IMR-90 (cell line): ENCODE measurements around the gene ADGRL4. TPM values are rescaled to one million over a fixed set of nuclear protein-coding genes. Genes with fewer than 3 reads are reported as not detected.

Experiments
- ATAC-seq: fragments of 200-7000 bp; cut with Tn5 transposase; 2 replicates; pipeline ENCODE4 v1.9.1; 2020; ENCODE audit warnings: low read depth, mild to moderate bottlenecking, moderate library complexity
- BruUV-seq: library from RNA; stranded (reverse); fragments of 400-500 nt; replicated peaks from 2 replicates; lab custom pipeline; 2021; lab: Mats Ljungman, UMichigan
- CTCF ChIA-PET: fragments of 300-600 bp; formaldehyde crosslinking; extraction: SDS; loops from one replicate; lab custom pipeline; 2021; ENCODE audit warnings: antibody characterized with exemption; lab: Yijun Ruan, JAX
- POLR2A ChIA-PET: fragments of 300-600 bp; sonication (Branson Sonifier 250); formaldehyde crosslinking; loops from one replicate; lab custom pipeline; 2022; ENCODE audit warnings: antibody characterized with exemption; ENCODE audit not compliant: unreplicated experiment; lab: Charles Lee
- DNase-seq: peaks from one replicate; pipeline ENCODE4 v3.0.0; 2013
- H2AFZ ChIP-seq: replicated peaks from 2 replicates; pipeline ENCODE3; 2013; ENCODE audit warnings: low read length, mild to moderate bottlenecking; ENCODE audit not compliant: poor library complexity
- H2AK5ac ChIP-seq: 2 replicates; pipeline ENCODE4 v1.6.1; 2013; ENCODE audit warnings: low read depth, low read length, inconsistent platforms
- H2AK9ac ChIP-seq: replicated peaks from 2 replicates; pipeline ENCODE3; 2013; ENCODE audit warnings: mild to moderate bottlenecking, low read depth, low read length, moderate library complexity; ENCODE audit not compliant: poor library complexity
- H2BK120ac ChIP-seq: 2 replicates; pipeline ENCODE4 v1.6.1; 2013; ENCODE audit warnings: low read depth, low read length, inconsistent platforms
- H2BK15ac ChIP-seq: 3 replicates; pipeline ENCODE4 v1.6.1; 2013; ENCODE audit warnings: low read depth, low read length, inconsistent platforms
- H2BK20ac ChIP-seq: 2 replicates; pipeline ENCODE4 v1.6.1; 2013; ENCODE audit warnings: low read depth, mild to moderate bottlenecking, inconsistent platforms, low read length, moderate library complexity
- H2BK5ac ChIP-seq: 2 replicates; pipeline ENCODE4 v1.6.1; 2013; ENCODE audit warnings: mild to moderate bottlenecking, low read depth, low read length, inconsistent platforms; ENCODE audit not compliant: poor library complexity, severe bottlenecking
- H3K14ac ChIP-seq: replicated peaks from 2 replicates; pipeline ENCODE4 v1.6.1; 2013; ENCODE audit warnings: low read depth, low read length, inconsistent platforms
- H3K18ac ChIP-seq: 2 replicates; pipeline ENCODE4 v1.6.1; 2013; ENCODE audit warnings: low read depth, low read length, control low read depth
- H3K23ac ChIP-seq: 2 replicates; pipeline ENCODE4 v1.6.1; 2013; ENCODE audit warnings: low read depth, low read length, inconsistent platforms
- H3K27ac ChIP-seq: 2 replicates; pipeline ENCODE4 v1.5.1; 2013; ENCODE audit warnings: mild to moderate bottlenecking, control low read depth, low read length; ENCODE audit not compliant: insufficient read depth
- H3K27me3 ChIP-seq: 2 replicates; pipeline ENCODE4 v1.6.1; 2013; ENCODE audit warnings: low read length; ENCODE audit not compliant: control insufficient read depth, insufficient read depth
- H3K36me3 ChIP-seq: 2 replicates; pipeline ENCODE4 v1.6.1; 2013; ENCODE audit warnings: low read length, mixed read lengths; ENCODE audit not compliant: control insufficient read depth, insufficient read depth
- H3K4ac ChIP-seq: 2 replicates; pipeline ENCODE4 v1.6.1; 2013; ENCODE audit warnings: low read depth, low read length, inconsistent platforms
- H3K4me1 ChIP-seq: 2 replicates; pipeline ENCODE4 v1.6.1; 2013; ENCODE audit warnings: low read length, mixed read lengths; ENCODE audit not compliant: control insufficient read depth, insufficient read depth
- H3K4me2 ChIP-seq: 2 replicates; pipeline ENCODE4 v1.6.1; 2013; ENCODE audit warnings: low read depth, mild to moderate bottlenecking, control low read depth, low read length, moderate library complexity
- H3K4me3 ChIP-seq: 2 replicates; pipeline ENCODE4 v1.5.1; 2013; ENCODE audit warnings: low read depth, mild to moderate bottlenecking, control low read depth, low read length, moderate library complexity; ENCODE audit not compliant: insufficient read depth
- H3K56ac ChIP-seq: 2 replicates; pipeline ENCODE4 v1.6.1; 2013; ENCODE audit warnings: low read length, inconsistent platforms; ENCODE audit not compliant: insufficient read depth; ENCODE audit errors: extremely low read depth
- H3K79me1 ChIP-seq, 2 experiments: 2 replicates each; pipeline ENCODE4 v1.6.1; 2013; ENCODE audit warnings: low read length in 2 of 2, inconsistent platforms in 1 of 2, low read depth in 1 of 2
- H3K9ac ChIP-seq: 2 replicates; pipeline ENCODE4 v1.6.1; 2013; ENCODE audit warnings: low read depth, low read length, control low read depth
- H3K9me1 ChIP-seq: 2 replicates; pipeline ENCODE4 v1.6.1; 2013; ENCODE audit warnings: low read length, inconsistent platforms; ENCODE audit not compliant: insufficient read depth
- H3K9me3 ChIP-seq: 2 replicates; pipeline ENCODE4 v1.6.1; 2013; ENCODE audit warnings: low read length; ENCODE audit not compliant: control insufficient read depth, insufficient read depth
- H4K20me1 ChIP-seq: 2 replicates; pipeline ENCODE4 v1.6.1; 2013; ENCODE audit warnings: low read length, inconsistent platforms; ENCODE audit not compliant: insufficient read depth
- H4K5ac ChIP-seq: 2 replicates; pipeline ENCODE4 v1.6.1; 2013; ENCODE audit warnings: mild to moderate bottlenecking, low read depth, low read length, control low read depth
- H4K8ac ChIP-seq, 2 experiments: 2 replicates each; pipeline ENCODE4 v1.6.1; 2013; ENCODE audit warnings: low read depth in 2 of 2, low read length in 2 of 2, control low read depth in 1 of 2, inconsistent platforms in 1 of 2
- H4K91ac ChIP-seq: 2 replicates; pipeline ENCODE4 v1.6.1; 2013; ENCODE audit warnings: low read depth, low read length, inconsistent platforms; ENCODE audit not compliant: insufficient read depth
- BHLHE40 ChIP-seq: fragments of 150-350 bp; IDR thresholded peaks from 2 replicates; pipeline ENCODE4 v1.6.1; 2016; ENCODE audit warnings: mild to moderate bottlenecking, low read depth, low read length
- CHD1 ChIP-seq: IDR thresholded peaks from 2 replicates; pipeline ENCODE4 v1.6.1; 2012; ENCODE audit warnings: low read depth, low read length, improper control_type of control experiment
- CTCF ChIP-seq: conservative IDR thresholded peaks from 2 replicates; pipeline ENCODE4 v1.5.1; 2012; ENCODE audit warnings: mild to moderate bottlenecking, low read depth, low read length, improper control_type of control experiment
- MAFK ChIP-seq: IDR thresholded peaks from 2 replicates; pipeline ENCODE4 v1.6.1; 2012; ENCODE audit warnings: low read depth, low read length, improper control_type of control experiment
- MAZ ChIP-seq: IDR thresholded peaks from 2 replicates; pipeline ENCODE4 v1.6.1; 2012; ENCODE audit warnings: low read depth, mild to moderate bottlenecking, low read length, improper control_type of control experiment, moderate library complexity, borderline replicate concordance
- MXI1 ChIP-seq: IDR thresholded peaks from 2 replicates; pipeline ENCODE4 v1.6.1; 2012; ENCODE audit warnings: low read depth, mild to moderate bottlenecking, low read length, moderate library complexity, borderline replicate concordance
- NFE2L2 ChIP-seq: fragments of 150-350 bp; IDR thresholded peaks from 2 replicates; pipeline ENCODE4 v1.6.1; 2016; ENCODE audit warnings: low read depth, mild to moderate bottlenecking, low read length
- POLR2A ChIP-seq: IDR thresholded peaks from 2 replicates; pipeline ENCODE4 v1.6.1; 2012; ENCODE audit warnings: mild to moderate bottlenecking, low read depth, low read length
- RAD21 ChIP-seq: IDR thresholded peaks from 2 replicates; pipeline ENCODE4 v1.6.1; 2012; ENCODE audit warnings: low read length, improper control_type of control experiment
- RCOR1 ChIP-seq: IDR thresholded peaks from 2 replicates; pipeline ENCODE4 v1.6.1; 2012; ENCODE audit warnings: mild to moderate bottlenecking, low read length, improper control_type of control experiment; ENCODE audit not compliant: insufficient replicate concordance
- RFX5 ChIP-seq: IDR thresholded peaks from 2 replicates; pipeline ENCODE4 v1.8.0; 2012; ENCODE audit warnings: low read depth, mild to moderate bottlenecking, low read length, moderate library complexity
- SMC3 ChIP-seq: fragments of 150-350 bp; IDR thresholded peaks from 2 replicates; pipeline ENCODE4 v1.6.1; 2016; ENCODE audit warnings: low read depth, mild to moderate bottlenecking, antibody characterized with exemption, low read length, moderate library complexity
- USF2 ChIP-seq: fragments of 150-350 bp; IDR thresholded peaks from 2 replicates; pipeline ENCODE4 v1.6.1; 2017; ENCODE audit warnings: mild to moderate bottlenecking, antibody characterized with exemption, low read length, low read depth
- WGBS, 2 experiments: methylation state at CpG; one replicate each; pipeline versions ENCODE4 v1.1.5 to v1.1.7; 2013; ENCODE audit warnings: missing lambda C conversion rate in 2 of 2; ENCODE audit not compliant: insufficient read length in 1 of 2; ENCODE audit errors: extremely low coverage in 2 of 2; 5-methylcytosine and 5-hydroxymethylcytosine counted together
- dilution Hi-C: fragments of 300-500 bp; cut with HindIII; formaldehyde crosslinking; loops from one replicate; pipeline ENCODE4 v1.14.3; 2018; ENCODE audit warnings: low sequenced_read_pairs; ENCODE audit not compliant: unreplicated experiment
- in situ Hi-C: fragments of 300-500 bp; cut with MboI; formaldehyde crosslinking; loops from 3 replicates; pipeline ENCODE4 v1.14.3; 2019; ENCODE audit warnings: low sequenced_read_pairs, inconsistent platforms, mixed read lengths
- intact Hi-C: fragments of 100-400 bp; cut with micrococcal nuclease; formaldehyde crosslinking; loops from 2 replicates; pipeline ENCODE4 v1.10.0; 2022
- polyA plus RNA-seq, 3 experiments: library from polyadenylated mRNA; depleted of rRNA; stranded (reverse); fragments of >200 nt; gene quantifications; 2 replicates each; pipeline ENCODE4 v1.2.3, GENCODE V29; 2012; ENCODE audit warnings: low replicate concordance in 1 of 3
- total RNA-seq: library from RNA; depleted of rRNA; stranded (reverse); fragments of >200 nt; gene quantifications from 2 replicates; pipeline ENCODE4 v1.2.3, GENCODE V29; 2012

ADGRL4 gene
- total and polyA plus RNA-seq, 2 of the 4 experiments (the other 2 are of a cell fraction), result 3.2 to 4.5 TPM

GRCh38 chr1:79037085-79037484 is 30.6 kb upstream of the ADGRL4 start (continued):
- TF ChIP-seq CTCF, result no peak

- Histone ChIP-seq H2AK5ac (no peak overlapping the region), H4K20me1 (no peaks in the 10 kb centered on the region), H3K56ac (no peak overlapping the region), H2BK20ac (no peak overlapping the region), H3K14ac (no peak overlapping the region), H2AFZ (no peak overlapping the region), H3K27me3 (no peaks in the 10 kb centered on the region), H4K91ac (no peak overlapping the region), H3K79me1 (no peaks in the 10 kb centered on the region), H3K36me3 (no peaks in the 10 kb centered on the region), H3K9me1 (no peaks in the 10 kb centered on the region), H2BK5ac (no peak overlapping the region), H3K27ac (no peak overlapping the region), H2AK9ac (no peak overlapping the region), H4K5ac (no peak overlapping the region), H3K4me2 (no peak overlapping the region), H4K8ac (no peak overlapping the region), H3K9ac (no peak overlapping the region), H3K4ac (no peak overlapping the region), H3K18ac (no peak overlapping the region), H3K23ac (no peak overlapping the region), H2BK15ac (no peak overlapping the region), H3K9me3 (no peaks in the 10 kb centered on the region), H3K4me1 (no peaks in the 10 kb centered on the region), H3K4me3 (no peak overlapping the region), H2BK120ac (no peak overlapping the region)
- WGBS, 2 experiments, result 100% methylated on average over 1 of the region's 2 CpGs; no CpG with 5 or more reads in 1 of the 2 experiments
- in situ Hi-C loops, result no loop called here
- intact Hi-C loops, result no loop called here
- dilution Hi-C loops, result no loop called here
- DNase-seq (no peak), ATAC-seq (no peak)
- ChIA-PET POLR2A (no interaction called here), CTCF (no interaction called here)
- BruUV-seq, result no TSS peak
- TF ChIP-seq MAFK (no peak), CHD1 (no peak), RAD21 (no peak), USF2 (no peak), NFE2L2 (no peak), BHLHE40 (no peak), MXI1 (no peak), RFX5 (no peak), SMC3 (no peak), RCOR1 (no peak), POLR2A (no peak), MAZ (no peak), CTCF (no peak)
Observed at GRCh38 chr1:79012500-79012899, 6.0 kb upstream of the ADGRL4 start.
